DMS153 (cell line): ENCODE results near the gene CTNND2.
"Not testable (repeated sequence)": the region's sequence is repeated elsewhere in the genome, so short reads cannot be mapped to it uniquely, and the experiment has no call there.

Experiments
- DNase-seq: peaks from one replicate; lab custom pipeline; 2025; lab: John Stamatoyannopoulos, UW

Gene CTNND2

GRCh38 chr5:11075035-11075805, 829.0 kb downstream of the CTNND2 start:
- no peak for DNase-seq

GRCh38 chr5:11072568-11072967, 831.7 kb downstream of the CTNND2 start:
- no peak for DNase-seq

- DNase-seq, result no peak
Observed at GRCh38 chr5:11072076-11072475, 832.2 kb downstream of the CTNND2 start.

- DNase-seq, result no peak
Observed at GRCh38 chr5:11069041-11069440, 835.2 kb downstream of the CTNND2 start.

- DNase-seq, result not testable (repeated sequence)
Observed at GRCh38 chr5:11065723-11066122, 838.5 kb downstream of the CTNND2 start.

- DNase-seq, result no peak
Observed at GRCh38 chr5:11064763-11065450, 839.3 kb downstream of the CTNND2 start.

- DNase-seq, result no peak
Observed at GRCh38 chr5:11062397-11062796, 841.8 kb downstream of the CTNND2 start.

- no peak for DNase-seq
Observed at GRCh38 chr5:11056560-11056959, 847.7 kb downstream of the CTNND2 start.

GRCh38 chr5:11054014-11054413, 850.2 kb downstream of the CTNND2 start:
- no peak for DNase-seq

- DNase-seq, result no peak
Observed at GRCh38 chr5:11052871-11053270, 851.4 kb downstream of the CTNND2 start.

GRCh38 chr5:11050596-11051304, 853.5 kb downstream of the CTNND2 start:
- no peak for DNase-seq

GRCh38 chr5:11048760-11049159, 855.5 kb downstream of the CTNND2 start:
- DNase-seq, result no peak

- DNase-seq, result no peak
Observed at GRCh38 chr5:11047625-11048024, 856.6 kb downstream of the CTNND2 start.

GRCh38 chr5:11047030-11047429, 857.2 kb downstream of the CTNND2 start:
- no peak for DNase-seq

- DNase-seq, result no peak
Observed at GRCh38 chr5:11046160-11046559, 858.1 kb downstream of the CTNND2 start.

GRCh38 chr5:11045411-11045810, 858.8 kb downstream of the CTNND2 start:
- no peak for DNase-seq

- DNase-seq, result no peak
Observed at GRCh38 chr5:11044581-11044980, 859.7 kb downstream of the CTNND2 start.

GRCh38 chr5:11043881-11044280, 860.4 kb downstream of the CTNND2 start:
- no peak for DNase-seq

- DNase-seq, result no peak
Observed at GRCh38 chr5:11040345-11040744, 863.9 kb downstream of the CTNND2 start.

- no peak for DNase-seq
Observed at GRCh38 chr5:11038772-11039171, 865.5 kb downstream of the CTNND2 start.

GRCh38 chr5:11037941-11038340, 866.3 kb downstream of the CTNND2 start:
- no peak for DNase-seq

GRCh38 chr5:11037080-11037479, 867.2 kb downstream of the CTNND2 start:
- DNase-seq, result no peak

GRCh38 chr5:11030671-11031070, 873.6 kb downstream of the CTNND2 start:
- DNase-seq, result no peak
